DMS 273 treated with DMSO at 0.1 percent for 48 hours (cell line): Measurements from ENCODE around the gene PLEKHG5.

Experiments
- DNase-seq: peaks from one replicate; lab custom pipeline; 2025; lab: John Stamatoyannopoulos, UW

Gene PLEKHG5, protein sequence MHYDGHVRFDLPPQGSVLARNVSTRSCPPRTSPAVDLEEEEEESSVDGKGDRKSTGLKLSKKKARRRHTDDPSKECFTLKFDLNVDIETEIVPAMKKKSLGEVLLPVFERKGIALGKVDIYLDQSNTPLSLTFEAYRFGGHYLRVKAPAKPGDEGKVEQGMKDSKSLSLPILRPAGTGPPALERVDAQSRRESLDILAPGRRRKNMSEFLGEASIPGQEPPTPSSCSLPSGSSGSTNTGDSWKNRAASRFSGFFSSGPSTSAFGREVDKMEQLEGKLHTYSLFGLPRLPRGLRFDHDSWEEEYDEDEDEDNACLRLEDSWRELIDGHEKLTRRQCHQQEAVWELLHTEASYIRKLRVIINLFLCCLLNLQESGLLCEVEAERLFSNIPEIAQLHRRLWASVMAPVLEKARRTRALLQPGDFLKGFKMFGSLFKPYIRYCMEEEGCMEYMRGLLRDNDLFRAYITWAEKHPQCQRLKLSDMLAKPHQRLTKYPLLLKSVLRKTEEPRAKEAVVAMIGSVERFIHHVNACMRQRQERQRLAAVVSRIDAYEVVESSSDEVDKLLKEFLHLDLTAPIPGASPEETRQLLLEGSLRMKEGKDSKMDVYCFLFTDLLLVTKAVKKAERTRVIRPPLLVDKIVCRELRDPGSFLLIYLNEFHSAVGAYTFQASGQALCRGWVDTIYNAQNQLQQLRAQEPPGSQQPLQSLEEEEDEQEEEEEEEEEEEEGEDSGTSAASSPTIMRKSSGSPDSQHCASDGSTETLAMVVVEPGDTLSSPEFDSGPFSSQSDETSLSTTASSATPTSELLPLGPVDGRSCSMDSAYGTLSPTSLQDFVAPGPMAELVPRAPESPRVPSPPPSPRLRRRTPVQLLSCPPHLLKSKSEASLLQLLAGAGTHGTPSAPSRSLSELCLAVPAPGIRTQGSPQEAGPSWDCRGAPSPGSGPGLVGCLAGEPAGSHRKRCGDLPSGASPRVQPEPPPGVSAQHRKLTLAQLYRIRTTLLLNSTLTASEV

DNA sequence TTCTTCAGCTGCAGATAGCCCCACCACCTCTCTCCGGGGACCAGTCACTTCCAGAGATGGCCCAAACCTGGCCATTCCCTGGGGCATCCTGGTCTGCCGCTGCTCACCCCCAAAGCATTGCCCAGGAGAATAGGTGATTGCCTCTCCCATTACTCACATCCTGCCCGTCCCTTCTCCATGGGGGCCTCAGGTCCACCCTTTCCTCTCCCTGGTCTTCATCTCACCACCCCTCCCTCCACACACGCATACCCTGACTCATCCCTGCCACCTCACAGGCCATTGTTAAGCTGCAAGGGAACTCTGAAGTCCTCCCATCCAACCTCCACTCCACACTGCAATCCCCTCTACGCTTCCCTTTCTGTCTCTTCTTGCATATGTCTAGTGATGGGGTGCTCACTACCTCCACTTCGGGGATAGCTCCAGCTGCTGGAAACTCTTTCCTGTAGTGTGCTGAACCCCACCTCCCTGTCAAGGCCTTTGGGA is at the start of gene PLEKHG5:
TSS of gene PLEKHG5 (minus strand) at position 188 of the 483 bp plus-strand sequence. CDS start 14,096 bp downstream, outside the sequence.
- DNase-seq: no peak

- DNase-seq: no peak
These were observed 47.5 kb upstream of the PLEKHG5 start for GRCh38 chr1:6538956-6539355.

- DNase-seq: no peak
These were observed 44.8 kb upstream of the PLEKHG5 start for GRCh38 chr1:6536291-6536690.

GRCh38 chr1:6535214-6535613 is 43.7 kb upstream of the PLEKHG5 start:
- no peak for DNase-seq

DNA sequence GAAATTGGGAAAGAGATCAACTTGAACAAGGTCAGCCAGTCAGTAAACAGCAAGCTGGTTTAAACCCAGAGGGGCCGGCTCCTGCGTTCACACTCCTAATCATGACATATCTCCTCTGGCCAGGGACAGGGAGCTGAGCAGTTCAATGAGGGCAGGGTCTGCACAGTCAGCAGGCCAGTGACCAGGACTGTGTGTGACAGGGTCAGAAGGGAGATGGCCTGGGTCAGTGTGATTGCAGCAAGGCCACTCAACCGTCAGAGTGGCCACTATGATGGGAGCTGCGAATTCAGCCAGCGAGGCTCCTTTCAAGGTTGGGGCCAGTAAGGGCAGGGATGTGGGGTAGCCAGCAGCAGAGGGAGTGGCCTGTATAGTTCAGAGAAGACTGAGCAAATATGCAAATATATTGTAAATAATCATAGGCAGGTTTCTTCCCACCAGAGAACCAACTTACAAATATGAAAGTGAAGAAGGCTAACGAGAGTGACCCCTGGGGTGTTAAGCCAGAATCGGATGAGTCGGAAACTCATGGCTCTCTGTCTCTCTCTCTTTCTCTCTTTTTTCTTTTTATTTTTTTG is 42.9 kb upstream of the PLEKHG5 start:
- no peak for DNase-seq

- DNase-seq: no peak
These were observed 40.5 kb upstream of the PLEKHG5 start for GRCh38 chr1:6531996-6532395.

- DNase-seq: no peak
These were observed 39.2 kb upstream of the PLEKHG5 start for GRCh38 chr1:6530504-6531160.

- no peak for DNase-seq
These were observed 37.0 kb upstream of the PLEKHG5 start for GRCh38 chr1:6528492-6528891.

DNA sequence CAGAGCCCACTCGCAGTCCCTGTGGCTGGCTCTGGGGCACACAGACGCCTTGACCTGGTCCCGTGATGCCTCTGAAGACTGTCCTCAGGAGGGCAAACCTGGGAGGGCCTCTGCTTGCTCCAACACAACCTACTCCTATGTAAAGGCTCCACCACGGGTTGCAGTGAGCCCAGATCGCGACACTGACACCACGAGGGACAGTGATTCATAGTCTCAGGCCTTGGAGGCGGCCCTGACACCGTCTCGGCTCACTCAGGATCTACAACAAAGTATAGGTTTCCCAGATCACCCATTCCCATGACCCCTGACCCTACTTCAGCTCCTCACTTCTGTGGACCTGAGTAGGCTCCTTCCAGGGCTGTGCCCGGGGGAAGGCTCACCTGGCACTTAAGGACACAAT is 34.8 kb upstream of the PLEKHG5 start:
- DNase-seq: no peak

- DNase-seq: peak; percentile 29
These were observed 32.1 kb upstream of the PLEKHG5 start for GRCh38 chr1:6523566-6523965.

DNA sequence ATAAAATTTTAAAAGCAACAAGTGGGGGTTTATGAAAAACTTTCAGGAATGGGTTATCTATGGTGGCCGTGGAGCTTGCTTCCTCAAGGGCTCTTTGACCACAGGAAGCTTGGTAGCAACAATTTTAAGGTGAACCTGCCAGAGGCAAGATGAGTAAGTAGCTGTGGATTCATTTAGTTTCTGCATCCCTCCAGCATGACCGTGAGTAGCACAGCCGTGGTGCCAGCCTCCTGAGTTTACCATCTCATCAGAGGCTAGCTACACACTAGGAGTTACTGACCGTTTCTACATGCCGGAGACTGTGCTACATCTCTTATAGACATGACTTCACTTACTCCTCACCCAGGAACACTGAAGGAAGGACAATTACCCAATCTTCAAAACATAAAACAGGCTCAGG is 30.1 kb upstream of the PLEKHG5 start:
- DNase-seq: no peak

- peak; percentile 83 for DNase-seq
These were observed 28.6 kb upstream of the PLEKHG5 start for GRCh38 chr1:6519935-6520671.

- DNase-seq: peak; percentile 71
These were observed 28.0 kb upstream of the PLEKHG5 start for GRCh38 chr1:6519491-6519934.

- no peak for DNase-seq
These were observed 26.0 kb upstream of the PLEKHG5 start for GRCh38 chr1:6517435-6517851.

- DNase-seq: no peak
These were observed 24.3 kb upstream of the PLEKHG5 start for GRCh38 chr1:6515771-6516170.

DNA sequence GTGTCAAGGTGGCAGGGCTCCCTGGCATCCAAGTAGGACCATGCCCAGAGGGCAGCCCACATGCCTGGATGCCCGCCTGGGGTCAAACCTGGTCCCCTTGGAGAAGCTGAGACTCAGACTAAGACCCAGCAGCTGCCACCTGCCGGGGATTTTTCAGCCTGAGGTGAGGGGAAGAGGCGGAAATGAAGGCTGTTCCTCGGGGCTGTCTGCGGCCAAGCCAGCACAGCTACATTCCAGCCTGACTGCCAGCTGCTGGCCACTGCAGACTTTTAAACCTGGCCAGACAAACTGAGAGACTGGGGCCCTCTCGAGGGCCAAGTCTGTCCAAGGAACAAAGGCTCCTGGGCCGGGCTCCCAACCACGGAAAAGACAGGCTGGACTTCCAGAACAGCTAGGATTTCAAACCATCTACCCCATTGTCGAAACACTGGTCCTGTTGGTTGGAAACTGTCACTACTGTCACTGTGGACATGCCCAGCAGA is 21.9 kb upstream of the PLEKHG5 start:
- no peak for DNase-seq

GRCh38 chr1:6512908-6513280 is 21.4 kb upstream of the PLEKHG5 start:
- DNase-seq: no peak

DNA sequence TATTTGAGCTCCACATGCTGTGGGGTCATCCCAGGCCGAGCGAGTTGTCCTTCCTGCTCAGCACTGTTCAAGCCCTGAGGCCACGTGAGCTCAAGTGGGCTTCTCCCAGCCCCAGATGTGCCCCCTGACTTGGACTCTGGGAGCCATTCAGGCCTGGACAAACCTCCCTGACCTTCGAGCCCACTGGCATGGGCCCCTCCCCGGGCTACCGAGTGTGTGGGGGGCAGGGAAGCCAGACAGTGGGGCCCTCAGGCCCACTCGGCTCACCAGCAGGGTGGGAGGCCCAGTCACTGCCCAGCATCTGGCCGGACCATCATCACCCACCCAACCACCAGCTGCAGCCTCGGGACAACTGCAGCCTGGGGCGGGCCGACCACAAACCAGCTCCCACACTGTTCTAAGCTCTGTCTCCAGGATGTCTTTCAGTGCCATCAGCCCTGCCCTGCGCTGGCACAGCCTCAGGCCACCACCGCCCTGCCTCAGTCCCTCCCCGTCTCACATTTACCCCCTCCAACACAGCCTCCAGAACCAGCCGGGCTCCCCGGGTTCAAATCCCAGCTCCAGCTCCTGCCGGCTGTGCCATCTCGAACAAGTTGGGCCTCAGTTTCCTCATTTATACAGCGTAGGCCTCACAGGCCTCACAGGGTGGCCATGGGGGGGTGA is 20.9 kb upstream of the PLEKHG5 start:
- no peak for DNase-seq

DNA sequence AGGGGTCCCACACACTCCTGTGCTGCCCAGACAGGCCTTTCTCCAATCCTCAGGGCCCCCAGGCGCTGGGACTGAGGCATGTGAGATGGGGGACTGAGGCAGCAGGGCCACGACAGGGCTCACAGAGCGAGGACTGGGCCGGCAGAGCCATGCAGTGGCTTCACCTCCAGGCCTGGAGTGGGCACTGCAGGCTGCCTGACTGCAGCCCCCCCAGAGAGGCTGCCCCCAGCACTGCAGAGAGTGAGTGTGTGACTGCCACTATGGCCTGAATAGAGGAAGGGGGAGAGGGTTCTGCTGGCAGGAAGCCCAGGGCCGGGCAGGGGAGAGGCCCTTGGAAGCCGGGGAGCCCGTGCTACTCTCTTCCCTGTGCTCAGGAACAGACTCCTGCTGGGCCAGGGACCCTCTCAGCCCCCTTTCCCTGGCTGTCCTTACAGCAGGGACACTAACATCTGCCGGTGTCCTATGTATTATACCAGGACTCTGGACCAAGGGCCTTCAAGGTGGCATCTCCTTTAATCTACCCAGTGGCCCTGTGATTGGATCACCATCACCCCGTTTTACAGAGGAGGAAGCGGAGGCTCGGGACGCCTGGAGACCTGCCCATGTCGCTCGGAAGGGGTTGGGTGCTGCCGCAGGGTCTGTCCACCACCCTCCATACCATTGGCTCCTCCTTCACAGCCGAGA is 20.2 kb upstream of the PLEKHG5 start:
- no peak for DNase-seq

- peak; percentile 40 for DNase-seq
These were observed 19.6 kb upstream of the PLEKHG5 start for GRCh38 chr1:6511056-6511455.
